Fibroblast of pulmonary artery (primary cell): ENCODE measurements around the gene R3HDM2.
A peak's percentile ranks its signal among the peaks of the same experiment; 100 is the strongest.

ENCODE experiments used
- DNase-seq: peaks from one replicate; pipeline ENCODE4 v3.0.0-alpha.2; 2010; ENCODE audit warnings: low read depth
- H3K4me3 ChIP-seq: replicated peaks from 2 replicates; pipeline ENCODE4 v1.5.1; 2011; ENCODE audit warnings: low read depth, mild to moderate bottlenecking, control low read depth, low read length, moderate library complexity
- TF ChIP-seq, protein P1 (sequence below): IDR thresholded peaks from 2 replicates; pipeline ENCODE4 v1.5.1; 2011; ENCODE audit warnings: mild to moderate bottlenecking, control low read depth, low read length, inconsistent platforms; ENCODE audit errors: missing control alignments

R3HDM2 gene

GRCh38 chr12:57266681-57267080 is 164.2 kb downstream of the R3HDM2 start:
- TF ChIP-seq, protein P1, sequence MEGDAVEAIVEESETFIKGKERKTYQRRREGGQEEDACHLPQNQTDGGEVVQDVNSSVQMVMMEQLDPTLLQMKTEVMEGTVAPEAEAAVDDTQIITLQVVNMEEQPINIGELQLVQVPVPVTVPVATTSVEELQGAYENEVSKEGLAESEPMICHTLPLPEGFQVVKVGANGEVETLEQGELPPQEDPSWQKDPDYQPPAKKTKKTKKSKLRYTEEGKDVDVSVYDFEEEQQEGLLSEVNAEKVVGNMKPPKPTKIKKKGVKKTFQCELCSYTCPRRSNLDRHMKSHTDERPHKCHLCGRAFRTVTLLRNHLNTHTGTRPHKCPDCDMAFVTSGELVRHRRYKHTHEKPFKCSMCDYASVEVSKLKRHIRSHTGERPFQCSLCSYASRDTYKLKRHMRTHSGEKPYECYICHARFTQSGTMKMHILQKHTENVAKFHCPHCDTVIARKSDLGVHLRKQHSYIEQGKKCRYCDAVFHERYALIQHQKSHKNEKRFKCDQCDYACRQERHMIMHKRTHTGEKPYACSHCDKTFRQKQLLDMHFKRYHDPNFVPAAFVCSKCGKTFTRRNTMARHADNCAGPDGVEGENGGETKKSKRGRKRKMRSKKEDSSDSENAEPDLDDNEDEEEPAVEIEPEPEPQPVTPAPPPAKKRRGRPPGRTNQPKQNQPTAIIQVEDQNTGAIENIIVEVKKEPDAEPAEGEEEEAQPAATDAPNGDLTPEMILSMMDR: no peak
- H3K4me3 ChIP-seq: no peak overlapping the region

DNA sequence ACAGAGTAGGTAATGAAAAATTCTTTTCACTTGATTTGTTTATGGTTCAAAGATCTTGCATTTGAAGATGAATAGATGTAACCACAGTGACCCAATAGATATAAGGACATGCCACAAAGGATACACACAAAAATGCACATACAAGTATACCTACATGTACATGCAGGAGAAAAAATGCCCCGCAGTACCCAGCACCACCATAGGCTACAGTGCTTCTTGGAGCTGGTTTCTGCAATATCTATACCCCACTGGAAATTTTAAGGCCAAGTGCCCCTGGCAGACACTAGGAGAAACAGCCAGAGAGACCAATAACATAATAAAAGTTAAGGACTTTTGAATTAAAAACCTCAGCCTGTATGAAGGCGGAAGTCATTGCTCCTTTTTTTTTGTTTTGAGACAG is 167.7 kb downstream of the R3HDM2 start:
- no peak overlapping the region for H3K4me3 ChIP-seq
- no peak for DNase-seq
- TF ChIP-seq, protein P1: no peak

More at GRCh38 chr12:57266681-57267080, 164.2 kb downstream of the R3HDM2 start:
- DNase-seq: no peak

GRCh38 chr12:57262126-57262822 is 168.6 kb downstream of the R3HDM2 start:
- TF ChIP-seq, protein P1: no peak
- DNase-seq: no peak
- H3K4me3 ChIP-seq: no peak overlapping the region

DNA sequence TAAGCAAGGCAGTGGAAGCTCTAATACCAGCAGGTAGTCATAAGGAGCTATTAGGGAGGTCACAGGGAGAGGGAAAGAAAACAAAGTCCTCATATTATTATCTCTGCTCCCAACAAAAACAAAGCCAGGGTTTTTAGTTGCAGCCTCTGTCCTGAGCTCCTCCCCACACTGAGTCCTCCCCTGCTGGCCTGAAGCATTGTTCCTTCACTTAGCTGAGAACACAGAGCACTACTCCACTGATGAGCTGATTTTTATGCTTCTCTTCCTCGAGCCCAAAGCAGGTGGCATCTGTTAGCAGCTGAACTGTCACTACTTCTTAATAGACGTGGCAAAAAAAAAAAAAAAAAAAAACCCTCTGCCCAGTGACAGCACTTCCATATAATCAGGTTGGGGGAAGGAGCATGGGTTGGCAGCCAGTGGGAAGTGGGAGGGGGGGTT is 169.4 kb downstream of the R3HDM2 start:
- H3K4me3 ChIP-seq: no peak overlapping the region

DNA sequence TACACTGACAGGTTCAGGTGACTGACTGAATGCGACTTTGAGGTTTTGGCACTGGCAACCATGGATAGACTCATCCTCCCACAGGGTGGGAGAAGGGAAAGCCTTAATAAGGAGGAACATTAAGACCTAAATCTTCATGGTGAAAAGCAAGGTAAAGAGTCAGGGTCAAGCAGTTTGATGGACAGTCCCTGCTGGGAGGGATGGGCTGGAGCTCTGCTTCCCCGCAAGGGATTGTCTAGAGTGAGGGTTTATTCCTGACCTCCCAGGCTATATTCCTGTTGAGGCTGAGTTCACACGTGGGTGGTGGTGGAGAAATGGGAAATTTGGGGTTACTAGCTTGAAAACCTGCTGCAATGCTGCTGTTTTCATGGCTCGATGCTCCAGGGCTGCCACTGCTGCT is 170.5 kb downstream of the R3HDM2 start:
- TF ChIP-seq, protein P1: no peak
- H3K4me3 ChIP-seq: no peak overlapping the region
- DNase-seq: no peak

More for the DNA sequence above, 169.4 kb downstream of the R3HDM2 start:
- TF ChIP-seq, protein P1: no peak
- DNase-seq: no peak

- TF ChIP-seq, protein P1: no peak
- H3K4me3 ChIP-seq: no peak overlapping the region
- peak; percentile 78 for DNase-seq
These were observed 171.6 kb downstream of the R3HDM2 start for GRCh38 chr12:57258977-57259970.
